T-helper 2 cell treated with Interferon-gamma antibody and Interleukin-4, amounts not matched to agents 5 μg/mL and 100 μg/mL, for 36 hours (primary cell): Measurements from ENCODE around the gene DHH.
"Not testable (repeated sequence)": the region's sequence is repeated elsewhere in the genome, so short reads cannot be mapped to it uniquely, and the experiment has no call there.

Source experiments
- DNase-seq: peaks from one replicate; pipeline ENCODE4 v3.0.0; 2021; ENCODE audit warnings: low spot score
- H3K27ac Mint-ChIP-seq: one replicate; pipeline ENCODE4 v1.8.0; 2021; ENCODE audit warnings: mild to moderate bottlenecking, mixed read lengths
- H3K27me3 Mint-ChIP-seq: one replicate; pipeline ENCODE4 v1.8.0; 2021; ENCODE audit warnings: low read depth, mixed read lengths
- H3K36me3 Mint-ChIP-seq: one replicate; pipeline ENCODE4 v1.8.0; 2021; ENCODE audit warnings: low read depth, mixed read lengths
- H3K4me1 Mint-ChIP-seq: one replicate; pipeline ENCODE4 v1.8.0; 2021; ENCODE audit warnings: low read depth, mixed read lengths
- H3K4me3 Mint-ChIP-seq: one replicate; pipeline ENCODE4 v1.8.0; 2022; ENCODE audit warnings: mild to moderate bottlenecking, moderate library complexity, mixed read lengths
- H3K9me3 Mint-ChIP-seq: one replicate; pipeline ENCODE4 v1.8.0; 2021; ENCODE audit warnings: mixed read lengths

Gene DHH

GRCh38 chr12:49127971-49128370 is 33.4 kb upstream of the DHH start:
- H3K27me3 Mint-ChIP-seq, DNase-seq, H3K27ac Mint-ChIP-seq, H3K9me3 Mint-ChIP-seq: not testable (repeated sequence)
- Mint-ChIP-seq H3K4me1 (peaks cover 28% of the 10 kb centered on the region), H3K4me3 (peak overlapping the region; percentile 48), H3K36me3 (peaks cover 49% of the 10 kb centered on the region)

GRCh38 chr12:49126852-49127763 is 32.5 kb upstream of the DHH start:
- Mint-ChIP-seq H3K36me3 (peaks cover 49% of the 10 kb centered on the region), H3K4me1 (peaks cover 21% of the 10 kb centered on the region), H3K9me3 (no peaks in the 10 kb centered on the region), H3K27me3 (peaks cover 3% of the 10 kb centered on the region), H3K27ac (peak overlapping the region; percentile 77), H3K4me3 (peak overlapping the region; percentile 48)
- no peak for DNase-seq

DNA sequence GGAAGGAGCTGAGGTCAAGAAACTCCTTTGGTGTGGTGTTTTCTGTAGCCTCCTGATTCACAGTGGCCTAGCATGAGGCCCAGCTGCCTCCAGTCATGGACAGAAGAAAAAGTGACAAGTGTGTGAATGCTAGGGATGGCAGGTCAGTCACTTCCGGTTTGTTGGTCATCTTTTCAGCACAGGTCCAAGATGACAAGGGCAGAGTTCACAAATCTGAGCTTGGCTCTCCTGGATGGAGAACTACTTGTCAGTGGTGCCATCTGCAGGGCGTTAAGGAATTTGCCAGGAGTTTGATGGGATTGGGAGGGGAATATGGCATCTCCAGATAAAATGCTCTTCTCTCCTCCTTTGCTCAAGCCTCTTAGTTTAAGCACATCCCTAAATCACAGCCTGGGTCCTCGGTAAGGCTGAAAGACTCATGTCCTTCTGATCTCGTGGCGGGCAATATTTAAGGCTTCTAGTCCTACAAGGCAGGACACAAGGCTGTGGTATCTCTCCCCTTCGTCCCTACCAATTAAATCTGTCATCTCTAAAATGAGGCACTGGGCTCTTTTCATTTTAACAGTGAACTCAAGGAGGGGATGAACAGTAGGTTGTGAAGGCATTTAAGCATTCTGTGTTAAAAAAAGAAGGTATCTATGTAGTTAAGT is 26.6 kb upstream of the DHH start:
- Mint-ChIP-seq H3K4me3 (no peak overlapping the region), H3K36me3 (peaks cover 4% of the 10 kb centered on the region), H3K27me3 (no peaks in the 10 kb centered on the region), H3K4me1 (no peaks in the 10 kb centered on the region), H3K27ac (no peak overlapping the region), H3K9me3 (no peaks in the 10 kb centered on the region)
- DNase-seq: no peak

GRCh38 chr12:49111206-49111605 is 16.6 kb upstream of the DHH start:
- peak overlapping the region; percentile 98 for H3K4me3 Mint-ChIP-seq
- H3K9me3 Mint-ChIP-seq: no peaks in the 10 kb centered on the region
- no peak for DNase-seq
- peaks cover 24% of the 10 kb centered on the region for H3K4me1 Mint-ChIP-seq
- no peaks in the 10 kb centered on the region for H3K27me3 Mint-ChIP-seq
- H3K36me3 Mint-ChIP-seq: no peaks in the 10 kb centered on the region
- H3K27ac Mint-ChIP-seq: peak overlapping the region; percentile 92

DNA sequence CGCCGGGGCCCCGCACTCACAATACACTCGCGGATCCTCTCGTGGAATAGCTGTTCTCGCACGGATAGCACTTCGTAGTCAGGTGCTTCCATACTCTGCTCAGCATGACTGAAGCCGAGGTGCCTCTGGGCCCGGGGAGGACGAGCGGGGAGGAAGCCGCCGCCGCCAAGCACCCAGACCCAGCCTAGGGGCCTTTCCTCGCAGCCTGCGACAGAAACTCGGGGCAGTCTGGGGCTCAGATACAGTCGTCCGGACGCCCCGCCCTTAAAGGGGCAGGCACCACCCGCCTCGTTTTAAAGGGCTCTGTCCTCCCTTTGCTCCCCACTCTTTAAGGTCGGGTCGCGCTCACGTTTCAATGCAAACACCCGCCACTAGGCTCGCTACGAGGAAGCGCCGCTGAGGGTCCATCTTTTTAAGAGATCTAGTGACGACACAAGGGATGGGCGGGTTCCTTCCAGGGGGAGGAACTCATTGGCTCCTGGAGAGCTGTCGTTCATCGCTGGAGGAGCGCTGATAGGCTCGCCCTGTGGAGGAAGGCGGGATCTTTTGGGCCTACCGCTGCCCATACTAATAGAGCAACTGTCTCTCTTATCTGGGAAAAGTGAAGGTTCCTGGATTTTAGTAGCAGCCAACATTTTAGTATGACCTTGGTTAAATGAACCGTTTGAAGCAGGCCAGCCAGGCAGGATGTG is 16.0 kb upstream of the DHH start, which contains the start of gene LMBR1L:
Gene LMBR1L (minus strand): TSS at position 384 of the 692 bp plus-strand sequence. CDS start 292 bp downstream, at position 92.
- Mint-ChIP-seq H3K27me3 (no peaks in the 10 kb centered on the region), H3K4me1 (peaks cover 24% of the 10 kb centered on the region), H3K4me3 (peak within 1 kb of the TSS; percentile 98)

DNA sequence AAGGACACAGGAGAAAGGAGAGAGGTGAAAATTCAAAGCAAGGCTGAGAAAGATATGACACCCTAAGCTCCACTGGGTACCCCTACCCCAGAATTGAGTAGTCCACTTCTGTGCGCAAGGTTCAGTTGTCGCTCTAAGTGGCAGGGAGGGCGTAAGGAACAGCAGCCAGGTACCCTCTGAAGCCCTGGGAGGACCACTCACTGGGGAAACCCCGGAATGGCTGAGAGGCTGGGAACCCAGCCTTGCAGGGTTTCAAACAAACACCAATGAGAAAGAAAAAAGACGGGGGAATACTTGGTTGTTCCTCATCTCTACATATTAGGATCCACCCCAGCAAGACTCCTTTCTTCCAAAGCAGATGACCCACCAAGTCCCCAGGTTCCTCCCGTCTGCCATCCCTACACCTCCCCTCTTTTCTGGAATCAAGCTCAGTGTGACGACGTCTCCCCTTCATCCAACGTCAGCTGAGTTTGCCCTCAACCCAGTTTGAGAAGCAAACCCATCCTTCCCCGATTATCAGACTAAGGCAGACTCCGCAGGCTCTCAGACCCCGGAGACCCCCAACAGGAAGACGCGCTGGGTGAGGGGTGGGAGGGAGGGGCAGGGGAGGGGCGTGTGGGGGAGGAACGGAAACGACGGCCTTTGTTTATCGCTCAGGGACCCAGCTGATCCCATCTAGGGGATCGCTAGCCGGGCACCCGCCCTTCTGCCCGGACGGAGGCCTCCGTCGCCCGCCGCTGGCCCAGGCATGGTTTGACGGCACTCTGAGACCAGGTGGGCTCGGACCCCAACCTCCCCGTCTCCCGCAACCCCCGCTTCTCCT is 15.3 kb upstream of the DHH start:
- H3K27me3 Mint-ChIP-seq: no peaks in the 10 kb centered on the region
- no peaks in the 10 kb centered on the region for H3K9me3 Mint-ChIP-seq
- peak overlapping the region; percentile 98 for H3K4me3 Mint-ChIP-seq
- DNase-seq: no peak
- peak overlapping the region; percentile 92 for H3K27ac Mint-ChIP-seq
- peaks cover 24% of the 10 kb centered on the region for H3K4me1 Mint-ChIP-seq
- no peaks in the 10 kb centered on the region for H3K36me3 Mint-ChIP-seq

More for the DNA sequence above, 16.0 kb upstream of the DHH start, which contains the start of gene LMBR1L:
- Mint-ChIP-seq H3K9me3 (no peaks in the 10 kb centered on the region), H3K36me3 (no peaks in the 10 kb centered on the region), H3K27ac (peak within 1 kb of the TSS; percentile 92)
- peak; percentile 92 for DNase-seq

- no peak for DNase-seq
- Mint-ChIP-seq H3K4me3 (peak overlapping the region; percentile 98), H3K36me3 (peaks cover 3% of the 10 kb centered on the region), H3K9me3 (no peaks in the 10 kb centered on the region), H3K4me1 (peaks cover 27% of the 10 kb centered on the region), H3K27ac (peak overlapping the region; percentile 86), H3K27me3 (no peaks in the 10 kb centered on the region)
Observed at GRCh38 chr12:49108958-49109404, 14.4 kb upstream of the DHH start.

GRCh38 chr12:49105504-49106084 is 11.0 kb upstream of the DHH start:
- Mint-ChIP-seq H3K27me3 (no peaks in the 10 kb centered on the region), H3K36me3 (peaks cover 14% of the 10 kb centered on the region), H3K4me1 (peaks cover 18% of the 10 kb centered on the region), H3K27ac (no peak overlapping the region), H3K9me3 (no peaks in the 10 kb centered on the region), H3K4me3 (no peak overlapping the region)
- DNase-seq: no peak

- Mint-ChIP-seq H3K36me3 (peaks cover 21% of the 10 kb centered on the region), H3K27ac (no peak overlapping the region), H3K4me3 (no peak overlapping the region), H3K4me1 (peaks cover 17% of the 10 kb centered on the region), H3K27me3 (no peaks in the 10 kb centered on the region), H3K9me3 (no peaks in the 10 kb centered on the region)
- DNase-seq: no peak
Observed at GRCh38 chr12:49104822-49105221, 10.2 kb upstream of the DHH start.

- DNase-seq: no peak
- H3K27me3 Mint-ChIP-seq: peaks cover 7% of the 10 kb centered on the region
- peaks cover 3% of the 10 kb centered on the region for H3K4me1 Mint-ChIP-seq
- H3K4me3 Mint-ChIP-seq: no peak overlapping the region
- no peak overlapping the region for H3K27ac Mint-ChIP-seq
- H3K36me3 Mint-ChIP-seq: peaks cover 32% of the 10 kb centered on the region
- no peaks in the 10 kb centered on the region for H3K9me3 Mint-ChIP-seq
Observed at GRCh38 chr12:49100380-49100779, 5.8 kb upstream of the DHH start.

- H3K4me1 Mint-ChIP-seq: peaks cover 3% of the 10 kb centered on the region
- DNase-seq: no peak
- no peak overlapping the region for H3K27ac Mint-ChIP-seq
Observed at GRCh38 chr12:49098703-49099102, 4.1 kb upstream of the DHH start.

GRCh38 chr12:49098035-49098451 is 3.4 kb upstream of the DHH start:
- Mint-ChIP-seq H3K27me3 (peaks cover 29% of the 10 kb centered on the region), H3K27ac (no peak overlapping the region), H3K4me1 (peaks cover 9% of the 10 kb centered on the region), H3K36me3 (peaks cover 24% of the 10 kb centered on the region), H3K9me3 (no peaks in the 10 kb centered on the region), H3K4me3 (no peak overlapping the region)
- DNase-seq: peak; percentile 31

More at GRCh38 chr12:49098703-49099102, 4.1 kb upstream of the DHH start:
- Mint-ChIP-seq H3K27me3 (peaks cover 22% of the 10 kb centered on the region), H3K36me3 (peaks cover 26% of the 10 kb centered on the region), H3K4me3 (no peak overlapping the region), H3K9me3 (no peaks in the 10 kb centered on the region)

- no peak for DNase-seq
- no peak overlapping the region for H3K27ac Mint-ChIP-seq
- peaks cover 24% of the 10 kb centered on the region for H3K36me3 Mint-ChIP-seq
- H3K9me3 Mint-ChIP-seq: no peaks in the 10 kb centered on the region
- H3K27me3 Mint-ChIP-seq: peaks cover 35% of the 10 kb centered on the region
- H3K4me3 Mint-ChIP-seq: no peak overlapping the region
- peaks cover 12% of the 10 kb centered on the region for H3K4me1 Mint-ChIP-seq
Observed at GRCh38 chr12:49097381-49097780, 2.8 kb upstream of the DHH start.
